ENCODE data around the gene SLC12A3. TPM values are rescaled to one million over a fixed set of nuclear protein-coding genes. Genes with fewer than 3 reads are reported as not detected.
A peak's percentile ranks its signal among the peaks of the same experiment; 100 is the strongest.

Gene SLC12A3
- total and polyA plus RNA-seq, 2 of the 4 experiments (the other 2 are of a cell fraction): not detected

- H3K4me2 ChIP-seq (ENCODE audit: low read depth, low read length): no peak overlapping the region
- peaks cover 23% of the 10 kb centered on the region for H3K9me1 ChIP-seq (ENCODE audit: insufficient read depth, low read length)
- H3K18ac ChIP-seq (ENCODE audit: low read depth, low read length): no peak overlapping the region
- no TSS peak for BruUV-seq (replicated peaks)
- H2AFZ ChIP-seq (replicated peaks; ENCODE audit: low read length, poor library complexity): no peak overlapping the region
- H2AK9ac ChIP-seq (replicated peaks; ENCODE audit: low read depth, low read length, poor library complexity): no peak overlapping the region
- no peak overlapping the region for H3K4me3 ChIP-seq (ENCODE audit: insufficient read depth, low read depth, low read length)
- H4K5ac ChIP-seq (ENCODE audit: low read depth, low read length): no peak overlapping the region
- no peak overlapping the region for H2BK15ac ChIP-seq (ENCODE audit: low read depth, low read length)
- H3K27ac ChIP-seq (ENCODE audit: insufficient read depth, low read length): no peak overlapping the region
- H2BK20ac ChIP-seq (ENCODE audit: low read depth, low read length): no peak overlapping the region
- dilution Hi-C loops (cut with HindIII; ENCODE audit: low sequenced_read_pairs, unreplicated experiment): no loop called here
- H4K20me1 ChIP-seq (ENCODE audit: insufficient read depth, low read length): no peaks in the 10 kb centered on the region
- WGBS, 2 experiments (ENCODE audit: extremely low coverage in 2 of 2, insufficient read length in 1 of 2): 40% methylated on average over 3 of the region's 7 CpGs; no CpG with 5 or more reads in 1 of the 2 experiments
- TF ChIP-seq BHLHE40 (IDR thresholded peaks at IDR 0.05; ENCODE audit: low read depth, low read length): no peak
- TF ChIP-seq RFX5 (IDR thresholded peaks at IDR 0.05; ENCODE audit: low read depth, low read length): no peak
- no peak for TF ChIP-seq CTCF (conservative IDR thresholded peaks at IDR 0.05; ENCODE audit: low read depth, low read length)
- H3K56ac ChIP-seq (ENCODE audit: extremely low read depth, insufficient read depth, low read length): no peak overlapping the region
- H3K9me3 ChIP-seq (ENCODE audit: control insufficient read depth, insufficient read depth, low read length): no peaks in the 10 kb centered on the region
- intact Hi-C loops (cut with micrococcal nuclease): no loop called here
- no peak overlapping the region for H2BK5ac ChIP-seq (ENCODE audit: low read depth, low read length, poor library complexity, severe bottlenecking)
- no peaks in the 10 kb centered on the region for H3K36me3 ChIP-seq (ENCODE audit: control insufficient read depth, insufficient read depth, low read length)
- H3K4me1 ChIP-seq (ENCODE audit: control insufficient read depth, insufficient read depth, low read length): peaks cover 23% of the 10 kb centered on the region
- ATAC-seq (ENCODE audit: low read depth) (no peak), DNase-seq (no peak)
- peak overlapping the region; percentile 15; the same call in 1 of the 2 replicates for H3K4ac ChIP-seq (ENCODE audit: low read depth, low read length)
- 0 out of 4 replicates have a peak, but pooled peaks cover 0 to 3% of the 10 kb centered on the region in 2 experiments for H3K79me1 ChIP-seq (ENCODE audit: low read depth in 1 of 2, low read length in 2 of 2)
- ChIA-PET CTCF (no interaction called here), POLR2A (ENCODE audit: unreplicated experiment) (interaction anchor here (0.6 kb wide), 1 partner anchor 8 kb away, joined by 5 read pairs; no protein-coding TSS in a partner anchor)
- no peaks in the 10 kb centered on the region; the same call in 1 of the 2 replicates for H3K27me3 ChIP-seq (ENCODE audit: control insufficient read depth, insufficient read depth, low read length)
- no peak overlapping the region for H3K9ac ChIP-seq (ENCODE audit: low read depth, low read length)
- H4K91ac ChIP-seq (ENCODE audit: insufficient read depth, low read depth, low read length): no peak overlapping the region
- H2BK120ac ChIP-seq (ENCODE audit: low read depth, low read length): peak overlapping the region; percentile 84; the same call in 1 of the 2 replicates
- no peak overlapping the region for H4K8ac ChIP-seq (ENCODE audit: low read depth in 2 of 2, low read length in 2 of 2)
- H3K14ac ChIP-seq (replicated peaks; ENCODE audit: low read depth, low read length): no peak overlapping the region
- in situ Hi-C loops (cut with MboI; ENCODE audit: low sequenced_read_pairs): no loop called here
- peak overlapping the region; percentile 1; the same call in 1 of the 2 replicates for H2AK5ac ChIP-seq (ENCODE audit: low read depth, low read length)
- no peak overlapping the region for H3K23ac ChIP-seq (ENCODE audit: low read depth, low read length)
Measured at GRCh38 chr16:56909527-56909979, 44.5 kb downstream of the SLC12A3 start.
